Measurements from ENCODE around the gene DUOXA1.
"Not testable (repeated sequence)": the region's sequence is repeated elsewhere in the genome, so short reads cannot be mapped to it uniquely, and the experiment has no call there.

Gene DUOXA1

GRCh38 chr15:45112143-45112590 is 17.5 kb downstream of the DUOXA1 start:
- no peak for DNase-seq

- DNase-seq: no peak
Observed at GRCh38 chr15:45111390-45112142, 18.1 kb downstream of the DUOXA1 start.

GRCh38 chr15:45110256-45110820 is 19.3 kb downstream of the DUOXA1 start:
- DNase-seq: no peak

DNA sequence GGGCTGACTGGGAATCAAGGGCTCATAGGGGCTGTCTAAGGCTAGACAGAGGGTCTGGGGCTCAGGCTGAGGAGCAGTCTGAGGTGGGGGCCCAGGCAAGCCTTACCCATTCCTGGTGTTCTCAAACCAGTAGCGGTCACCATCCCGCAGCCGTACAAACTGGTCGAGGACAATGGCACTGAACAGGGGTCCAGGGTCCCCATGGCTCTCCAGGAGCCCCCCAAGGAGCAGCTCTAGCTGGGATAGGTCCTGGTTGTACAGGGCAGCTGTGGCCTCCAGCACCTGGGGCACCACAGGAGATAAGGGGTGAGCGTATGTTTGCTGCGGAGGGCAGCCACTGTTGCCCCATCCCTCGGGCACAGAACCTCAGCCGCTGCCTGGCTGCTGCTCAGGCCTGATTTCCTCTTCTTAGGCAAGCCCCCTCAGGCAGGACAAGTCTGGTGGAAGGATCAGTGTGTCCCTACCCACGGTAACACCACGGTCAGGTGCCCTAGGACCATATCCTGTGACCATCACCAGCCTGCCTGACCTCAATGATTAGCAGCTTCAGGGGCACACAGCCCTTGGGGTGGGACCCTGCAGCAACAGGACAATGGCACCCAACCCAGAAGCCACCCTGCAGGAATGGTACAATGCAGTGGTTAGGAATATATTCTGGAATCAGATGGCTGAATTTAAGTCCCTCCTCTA is 21.6 kb downstream of the DUOXA1 start:
- no peak for DNase-seq

- no peak for DNase-seq
Observed at GRCh38 chr15:45106002-45106790, 23.5 kb downstream of the DUOXA1 start.

GRCh38 chr15:45105586-45105985 is 24.1 kb downstream of the DUOXA1 start:
- DNase-seq: no peak

DNA sequence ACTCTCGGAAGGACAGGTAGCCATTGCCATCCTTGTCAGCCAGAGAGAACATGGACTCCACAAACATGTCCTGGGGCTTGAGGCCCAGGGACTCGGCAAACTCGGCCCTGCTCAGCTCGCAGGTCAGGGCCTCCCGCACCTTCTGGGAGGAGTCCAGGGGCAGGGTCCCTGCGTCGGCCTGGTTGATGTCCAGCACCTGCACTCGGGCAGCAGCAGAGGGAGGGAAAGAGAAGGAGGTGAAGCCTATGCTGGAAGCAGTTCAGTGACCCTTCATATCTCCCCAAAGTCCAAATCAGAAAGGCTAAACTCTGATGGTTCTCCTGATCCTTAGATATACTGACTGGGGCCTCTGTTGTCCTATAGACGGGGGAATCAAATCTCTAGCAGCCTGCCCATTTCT is 25.5 kb downstream of the DUOXA1 start:
- not testable (repeated sequence) for DNase-seq

DNA sequence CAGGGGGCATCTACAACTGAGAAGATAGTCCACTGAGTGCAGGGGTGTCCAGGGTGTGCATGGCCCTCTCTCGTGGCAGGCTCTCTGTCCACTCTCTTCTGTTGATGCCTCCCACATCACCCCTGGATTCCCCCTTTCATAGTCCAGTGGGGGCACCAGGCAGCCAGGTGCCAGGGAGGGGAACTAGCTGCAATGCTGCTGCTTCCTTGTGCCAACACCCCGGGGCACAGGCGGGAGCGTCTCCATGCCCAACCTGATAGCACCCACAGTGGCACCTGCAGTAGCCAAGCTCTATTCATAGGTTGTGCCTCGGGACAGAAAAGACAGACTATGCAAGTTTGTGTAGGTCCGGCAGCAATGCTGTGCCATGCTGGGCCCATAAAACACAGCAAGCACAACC is 27.5 kb downstream of the DUOXA1 start:
- DNase-seq: no peak

DNA sequence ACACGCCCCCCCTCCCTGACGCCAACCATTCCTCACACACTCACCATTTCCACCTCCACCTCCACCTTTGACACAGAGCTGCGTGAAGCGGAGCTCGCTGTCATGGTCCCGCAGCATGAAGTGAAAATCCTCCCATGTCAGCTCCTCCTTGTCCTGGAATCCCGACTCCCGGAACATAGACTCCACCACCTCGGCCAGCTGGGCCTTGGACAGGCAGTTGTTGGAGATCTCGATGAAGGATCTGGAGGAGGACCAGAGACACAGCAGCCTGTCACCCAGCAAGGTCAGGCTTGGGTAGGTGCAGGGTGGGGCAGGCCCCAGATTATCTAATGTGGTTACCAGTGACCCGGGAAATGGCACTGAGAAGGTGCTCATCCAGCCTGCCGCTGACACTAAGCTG is 27.9 kb downstream of the DUOXA1 start:
- no peak for DNase-seq

DNA sequence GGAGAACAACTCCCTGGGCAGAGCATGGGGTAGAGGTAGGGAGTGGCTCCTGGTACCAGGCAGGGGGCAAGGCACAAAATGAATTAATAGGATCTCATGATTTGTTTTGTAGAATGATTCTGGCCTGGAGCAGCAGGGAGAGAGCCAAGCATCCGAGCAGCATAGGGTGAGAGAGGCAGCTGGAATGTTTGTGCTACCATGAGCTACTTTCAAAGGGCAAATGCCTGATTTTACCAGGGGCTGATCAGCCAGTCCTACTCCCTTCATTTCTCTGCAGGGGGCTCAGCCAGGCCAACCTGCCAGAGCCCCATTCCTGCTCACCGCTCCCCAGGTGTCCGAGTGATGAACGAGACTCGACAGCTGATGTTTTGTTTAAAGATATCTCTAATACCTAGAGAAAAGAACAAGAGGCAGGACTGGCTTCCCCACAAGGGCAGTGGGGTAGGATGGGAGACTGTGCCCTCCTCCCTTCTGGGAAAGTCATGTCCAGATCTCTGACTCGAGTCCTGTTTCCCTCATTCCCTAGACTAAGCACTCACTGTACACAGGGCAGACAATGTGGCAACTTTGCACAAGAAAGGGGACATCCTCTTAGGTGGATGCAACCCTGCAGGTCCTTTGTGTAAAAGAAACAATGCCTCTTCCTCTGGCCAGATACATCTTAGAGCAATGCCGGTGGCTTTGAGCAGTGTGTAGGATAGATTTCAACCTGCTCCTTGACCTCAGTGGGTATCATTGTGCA is 28.6 kb downstream of the DUOXA1 start:
- DNase-seq: no peak

- no peak for DNase-seq
Observed at GRCh38 chr15:45099549-45100165, 30.0 kb downstream of the DUOXA1 start.

- no peak for DNase-seq
Observed at GRCh38 chr15:45097466-45097865, 32.2 kb downstream of the DUOXA1 start.

DNA sequence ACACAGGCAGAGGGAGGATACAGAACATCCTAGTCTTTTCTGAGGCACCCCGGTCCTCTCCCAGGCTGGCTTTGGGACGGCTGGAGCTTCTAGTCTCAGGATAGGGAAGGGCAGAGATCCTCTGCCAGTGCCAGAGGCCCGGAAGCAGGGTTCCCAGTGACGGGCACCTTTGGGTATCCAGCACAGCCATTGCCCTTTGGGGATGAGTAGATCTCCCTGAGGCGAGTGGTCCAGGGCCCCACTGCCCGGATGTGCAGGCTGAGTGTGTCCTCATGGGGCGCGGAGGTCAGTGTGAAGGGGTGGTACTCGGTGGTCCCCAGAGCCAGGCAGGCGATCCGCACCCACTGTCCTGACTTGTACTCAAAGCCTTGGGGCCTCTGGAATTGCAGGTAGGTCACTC is 34.0 kb downstream of the DUOXA1 start:
- no peak for DNase-seq

- no peak for DNase-seq
Observed at GRCh38 chr15:45094358-45094730, 35.3 kb downstream of the DUOXA1 start.

- DNase-seq: no peak
Observed at GRCh38 chr15:45093622-45094357, 35.9 kb downstream of the DUOXA1 start.

DNA sequence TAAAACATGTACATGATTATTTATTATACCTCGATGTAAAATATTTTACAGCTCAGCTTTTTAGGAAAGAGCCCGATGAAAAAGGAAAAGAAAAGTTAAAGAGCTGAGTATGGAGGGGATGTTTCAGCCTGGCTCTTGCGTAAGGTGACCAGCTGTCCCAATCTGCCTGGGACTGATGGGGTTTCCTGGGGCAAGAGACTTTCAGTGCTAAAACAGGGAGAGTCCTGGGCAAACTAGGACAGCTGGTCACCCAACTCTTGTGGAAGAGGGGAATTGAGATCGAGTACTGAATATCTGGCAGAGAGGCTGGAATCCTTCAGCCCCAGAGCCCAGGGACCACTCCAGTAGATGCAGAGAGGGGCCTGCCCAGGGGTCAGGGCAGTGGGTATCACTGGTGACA is 36.7 kb downstream of the DUOXA1 start:
- DNase-seq: no peak

GRCh38 chr15:45091576-45091975 is 38.1 kb downstream of the DUOXA1 start:
- no peak for DNase-seq

DNA sequence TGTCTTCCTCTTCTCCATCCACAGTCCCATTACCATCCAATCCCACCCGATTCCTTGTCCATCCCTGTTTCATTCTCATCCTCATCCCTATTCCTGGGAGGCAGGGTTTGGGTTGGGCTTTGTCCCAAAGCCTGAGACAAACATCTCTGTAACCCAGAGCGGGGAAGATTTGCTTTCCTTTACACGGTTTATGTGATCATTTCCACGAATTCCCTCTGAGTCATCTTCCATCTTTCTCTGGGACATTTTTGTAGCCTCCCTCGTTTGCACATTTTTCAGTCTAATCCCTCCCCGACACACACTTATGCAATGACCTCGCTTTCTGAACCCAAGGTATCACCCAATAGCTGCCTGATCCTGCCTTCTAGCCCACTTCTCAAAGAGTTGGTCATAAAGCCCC is 38.5 kb downstream of the DUOXA1 start:
- no peak for DNase-seq

- no peak for DNase-seq
Observed at GRCh38 chr15:45089712-45090373, 39.8 kb downstream of the DUOXA1 start.

GRCh38 chr15:45088801-45089711 is 40.6 kb downstream of the DUOXA1 start:
- no peak for DNase-seq

All from T1000 (cell line).